ENCODE measurements around the gene TTLL7.

DNA sequence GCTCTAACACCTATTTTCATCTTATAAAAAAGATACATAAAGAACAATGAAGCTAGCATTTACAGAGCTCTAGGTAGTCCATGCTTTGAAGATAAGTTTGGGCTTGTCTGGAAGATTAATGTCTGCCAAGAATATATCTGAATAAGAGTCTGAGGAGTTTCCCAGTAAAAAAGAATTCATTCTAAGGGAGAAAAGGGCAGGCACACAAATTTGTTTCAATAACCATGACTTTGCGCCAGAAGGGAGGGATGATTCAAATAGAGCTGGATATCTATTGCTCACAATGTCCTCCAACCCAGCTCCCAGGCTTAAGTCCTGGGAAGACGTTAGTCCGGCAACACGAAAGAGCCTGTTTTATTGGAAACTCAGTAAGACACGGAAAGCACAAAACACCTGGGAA lies 9.7 kb upstream of the TTLL7 start:
- TF ChIP-seq POLR2AphosphoS5 (IDR thresholded peaks at IDR 0.05; ENCODE audit: low read depth) (no peak), EZH2 (IDR thresholded peaks at IDR 0.05; ENCODE audit: low read depth, unreplicated experiment) (no peak)
- TF ChIP-seq, protein P1, sequence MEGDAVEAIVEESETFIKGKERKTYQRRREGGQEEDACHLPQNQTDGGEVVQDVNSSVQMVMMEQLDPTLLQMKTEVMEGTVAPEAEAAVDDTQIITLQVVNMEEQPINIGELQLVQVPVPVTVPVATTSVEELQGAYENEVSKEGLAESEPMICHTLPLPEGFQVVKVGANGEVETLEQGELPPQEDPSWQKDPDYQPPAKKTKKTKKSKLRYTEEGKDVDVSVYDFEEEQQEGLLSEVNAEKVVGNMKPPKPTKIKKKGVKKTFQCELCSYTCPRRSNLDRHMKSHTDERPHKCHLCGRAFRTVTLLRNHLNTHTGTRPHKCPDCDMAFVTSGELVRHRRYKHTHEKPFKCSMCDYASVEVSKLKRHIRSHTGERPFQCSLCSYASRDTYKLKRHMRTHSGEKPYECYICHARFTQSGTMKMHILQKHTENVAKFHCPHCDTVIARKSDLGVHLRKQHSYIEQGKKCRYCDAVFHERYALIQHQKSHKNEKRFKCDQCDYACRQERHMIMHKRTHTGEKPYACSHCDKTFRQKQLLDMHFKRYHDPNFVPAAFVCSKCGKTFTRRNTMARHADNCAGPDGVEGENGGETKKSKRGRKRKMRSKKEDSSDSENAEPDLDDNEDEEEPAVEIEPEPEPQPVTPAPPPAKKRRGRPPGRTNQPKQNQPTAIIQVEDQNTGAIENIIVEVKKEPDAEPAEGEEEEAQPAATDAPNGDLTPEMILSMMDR (conservative IDR thresholded peaks at IDR 0.05; ENCODE audit: low read depth in 2 of 2): no peak
- TF ChIP-seq, protein P2, sequence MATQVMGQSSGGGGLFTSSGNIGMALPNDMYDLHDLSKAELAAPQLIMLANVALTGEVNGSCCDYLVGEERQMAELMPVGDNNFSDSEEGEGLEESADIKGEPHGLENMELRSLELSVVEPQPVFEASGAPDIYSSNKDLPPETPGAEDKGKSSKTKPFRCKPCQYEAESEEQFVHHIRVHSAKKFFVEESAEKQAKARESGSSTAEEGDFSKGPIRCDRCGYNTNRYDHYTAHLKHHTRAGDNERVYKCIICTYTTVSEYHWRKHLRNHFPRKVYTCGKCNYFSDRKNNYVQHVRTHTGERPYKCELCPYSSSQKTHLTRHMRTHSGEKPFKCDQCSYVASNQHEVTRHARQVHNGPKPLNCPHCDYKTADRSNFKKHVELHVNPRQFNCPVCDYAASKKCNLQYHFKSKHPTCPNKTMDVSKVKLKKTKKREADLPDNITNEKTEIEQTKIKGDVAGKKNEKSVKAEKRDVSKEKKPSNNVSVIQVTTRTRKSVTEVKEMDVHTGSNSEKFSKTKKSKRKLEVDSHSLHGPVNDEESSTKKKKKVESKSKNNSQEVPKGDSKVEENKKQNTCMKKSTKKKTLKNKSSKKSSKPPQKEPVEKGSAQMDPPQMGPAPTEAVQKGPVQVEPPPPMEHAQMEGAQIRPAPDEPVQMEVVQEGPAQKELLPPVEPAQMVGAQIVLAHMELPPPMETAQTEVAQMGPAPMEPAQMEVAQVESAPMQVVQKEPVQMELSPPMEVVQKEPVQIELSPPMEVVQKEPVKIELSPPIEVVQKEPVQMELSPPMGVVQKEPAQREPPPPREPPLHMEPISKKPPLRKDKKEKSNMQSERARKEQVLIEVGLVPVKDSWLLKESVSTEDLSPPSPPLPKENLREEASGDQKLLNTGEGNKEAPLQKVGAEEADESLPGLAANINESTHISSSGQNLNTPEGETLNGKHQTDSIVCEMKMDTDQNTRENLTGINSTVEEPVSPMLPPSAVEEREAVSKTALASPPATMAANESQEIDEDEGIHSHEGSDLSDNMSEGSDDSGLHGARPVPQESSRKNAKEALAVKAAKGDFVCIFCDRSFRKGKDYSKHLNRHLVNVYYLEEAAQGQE (IDR thresholded peaks at IDR 0.05; ENCODE audit: unreplicated experiment): no peak

Measured in GM23338 (cell line).